IPS-15b (cell line): Measurements from ENCODE around the gene OVCA2.
A peak's percentile ranks its signal among the peaks of the same experiment; 100 is the strongest.

Source experiments
- H3K27me3 ChIP-seq: one replicate; pipeline ENCODE4 v1.6.1; 2013; ENCODE audit warnings: low read length; ENCODE audit not compliant: control insufficient read depth, insufficient read depth
- H3K36me3 ChIP-seq: one replicate; pipeline ENCODE4 v1.6.1; 2013; ENCODE audit warnings: low read length; ENCODE audit not compliant: control insufficient read depth, insufficient read depth
- H3K4me1 ChIP-seq: one replicate; pipeline ENCODE4 v1.6.1; 2013; ENCODE audit warnings: mild to moderate bottlenecking, low read length; ENCODE audit not compliant: control insufficient read depth, insufficient read depth
- H3K4me3 ChIP-seq: one replicate; pipeline ENCODE4 v1.5.1; 2013; ENCODE audit warnings: low read depth, low read length
- H3K9ac ChIP-seq: one replicate; pipeline ENCODE4 v1.6.1; 2013; ENCODE audit warnings: low read depth, mild to moderate bottlenecking, low read length
- H3K9me3 ChIP-seq: one replicate; pipeline ENCODE4 v1.6.1; 2013; ENCODE audit warnings: mild to moderate bottlenecking, low read length; ENCODE audit not compliant: control insufficient read depth, insufficient read depth

OVCA2 gene

GRCh38 chr17:2040942-2041560, 771 bp upstream of the OVCA2 start:
- H3K9ac ChIP-seq = no peak overlapping the region
- no peaks in the 10 kb centered on the region for H3K9me3 ChIP-seq
- H3K4me3 ChIP-seq = peak overlapping the region; percentile 91
- peaks cover 4% of the 10 kb centered on the region for H3K36me3 ChIP-seq
- H3K4me1 ChIP-seq = no peaks in the 10 kb centered on the region
- peaks cover 5% of the 10 kb centered on the region for H3K27me3 ChIP-seq

- Histone ChIP-seq H3K36me3 (no peaks in the 10 kb centered on the region), H3K4me3 (peak overlapping the region; percentile 91), H3K9ac (peak overlapping the region; percentile 79), H3K4me1 (no peaks in the 10 kb centered on the region), H3K9me3 (no peaks in the 10 kb centered on the region), H3K27me3 (peaks cover 7% of the 10 kb centered on the region)
These were observed 597 bp downstream of the OVCA2 start for GRCh38 chr17:2042390-2042847.

GRCh38 chr17:2042933-2043332, 1.1 kb downstream of the OVCA2 start:
- Histone ChIP-seq H3K9me3 (no peaks in the 10 kb centered on the region), H3K36me3 (no peaks in the 10 kb centered on the region), H3K27me3 (peaks cover 12% of the 10 kb centered on the region), H3K4me3 (peak overlapping the region; percentile 91), H3K9ac (no peak overlapping the region), H3K4me1 (no peaks in the 10 kb centered on the region)

- Histone ChIP-seq H3K9me3 (no peaks in the 10 kb centered on the region), H3K4me3 (no peak overlapping the region), H3K9ac (no peak overlapping the region), H3K4me1 (no peaks in the 10 kb centered on the region), H3K36me3 (no peaks in the 10 kb centered on the region), H3K27me3 (peaks cover 20% of the 10 kb centered on the region)
These were observed 2.0 kb downstream of the OVCA2 start for GRCh38 chr17:2043785-2044184.

GRCh38 chr17:2044263-2044894, 2.6 kb downstream of the OVCA2 start:
- H3K4me1 ChIP-seq = no peaks in the 10 kb centered on the region
- H3K27me3 ChIP-seq = peaks cover 26% of the 10 kb centered on the region
- no peak overlapping the region for H3K9ac ChIP-seq
- no peak overlapping the region for H3K4me3 ChIP-seq
- H3K9me3 ChIP-seq = no peaks in the 10 kb centered on the region
- H3K36me3 ChIP-seq = no peaks in the 10 kb centered on the region

GRCh38 chr17:2047590-2047989, 5.8 kb downstream of the OVCA2 start:
- H3K9ac ChIP-seq = no peak overlapping the region
- peaks cover 37% of the 10 kb centered on the region for H3K27me3 ChIP-seq
- H3K36me3 ChIP-seq = no peaks in the 10 kb centered on the region
- no peaks in the 10 kb centered on the region for H3K9me3 ChIP-seq
- H3K4me3 ChIP-seq = no peak overlapping the region
- H3K4me1 ChIP-seq = no peaks in the 10 kb centered on the region

GRCh38 chr17:2048805-2049204, 7.0 kb downstream of the OVCA2 start:
- Histone ChIP-seq H3K9ac (no peak overlapping the region), H3K4me1 (no peaks in the 10 kb centered on the region), H3K9me3 (no peaks in the 10 kb centered on the region), H3K36me3 (no peaks in the 10 kb centered on the region), H3K4me3 (no peak overlapping the region), H3K27me3 (peaks cover 46% of the 10 kb centered on the region)

- Histone ChIP-seq H3K36me3 (no peaks in the 10 kb centered on the region), H3K27me3 (peaks cover 54% of the 10 kb centered on the region), H3K4me1 (no peaks in the 10 kb centered on the region), H3K9me3 (no peaks in the 10 kb centered on the region), H3K4me3 (peak overlapping the region; percentile 32), H3K9ac (no peak overlapping the region)
These were observed 7.8 kb downstream of the OVCA2 start for GRCh38 chr17:2049333-2050299.

GRCh38 chr17:2050300-2051060, 8.7 kb downstream of the OVCA2 start:
- Histone ChIP-seq H3K4me1 (no peaks in the 10 kb centered on the region), H3K9ac (no peak overlapping the region), H3K9me3 (no peaks in the 10 kb centered on the region), H3K27me3 (peaks cover 56% of the 10 kb centered on the region), H3K4me3 (peak overlapping the region; percentile 32), H3K36me3 (no peaks in the 10 kb centered on the region)

GRCh38 chr17:2051061-2051932, 9.5 kb downstream of the OVCA2 start:
- Histone ChIP-seq H3K4me1 (no peaks in the 10 kb centered on the region), H3K27me3 (peaks cover 59% of the 10 kb centered on the region), H3K36me3 (no peaks in the 10 kb centered on the region), H3K9me3 (no peaks in the 10 kb centered on the region), H3K9ac (no peak overlapping the region), H3K4me3 (peak overlapping the region; percentile 32)
